GM23338 (cell line): ENCODE data around the gene ENTPD6. TPM values are rescaled to one million over a fixed set of nuclear protein-coding genes. Genes with fewer than 3 reads are reported as not detected.

Experiments
- ATAC-seq: fragments of 200-7000 bp; cut with Tn5 transposase; 3 replicates; pipeline ENCODE4 v1.9.1; 2020
- DNase-seq: peaks from one replicate; pipeline ENCODE4 v3.0.0-alpha.2; 2015; ENCODE audit warnings: low spot score
- H2AFZ ChIP-seq: fragments of 200-600 bp; sonication (generic); 2 replicates; pipeline ENCODE4 v1.8.0; 2016; ENCODE audit warnings: antibody characterized with exemption, mild to moderate bottlenecking, moderate library complexity
- H3F3A ChIP-seq: fragments of 200-600 bp; sonication (generic); replicated peaks from 2 replicates; pipeline ENCODE4 v1.8.0; 2017; ENCODE audit warnings: antibody characterized with exemption, mixed run types, low read depth
- H3K27ac ChIP-seq: fragments of 200-600 bp; sonication (generic); 2 replicates; pipeline ENCODE4 v1.6.1; 2016; ENCODE audit warnings: low read depth
- H3K27me3 ChIP-seq: fragments of 200-600 bp; sonication (generic); 2 replicates; pipeline ENCODE4 v1.8.0; 2016; ENCODE audit warnings: mild to moderate bottlenecking, mixed run types, moderate library complexity; ENCODE audit not compliant: insufficient read depth
- H3K36me3 ChIP-seq: fragments of 200-600 bp; sonication (generic); 2 replicates; pipeline ENCODE4 v1.8.0; 2016; ENCODE audit warnings: mild to moderate bottlenecking; ENCODE audit not compliant: insufficient read depth
- H3K4me1 ChIP-seq: fragments of 200-600 bp; sonication (generic); 2 replicates; pipeline ENCODE4 v1.8.0; 2016; ENCODE audit warnings: mild to moderate bottlenecking, moderate library complexity; ENCODE audit not compliant: insufficient read depth
- H3K4me2 ChIP-seq: fragments of 200-600 bp; sonication (generic); 2 replicates; pipeline ENCODE4 v1.7.1; 2017; ENCODE audit warnings: mixed run types
- H3K4me3 ChIP-seq: fragments of 200-600 bp; sonication (generic); 2 replicates; pipeline ENCODE4 v1.6.1; 2016; ENCODE audit warnings: mixed run types
- H3K79me2 ChIP-seq: fragments of 200-600 bp; sonication (generic); replicated peaks from 2 replicates; pipeline ENCODE4 v1.8.0; 2017; ENCODE audit warnings: mild to moderate bottlenecking; ENCODE audit not compliant: insufficient read depth
- H3K9me2 ChIP-seq: fragments of 200-600 bp; sonication (generic); 2 replicates; pipeline ENCODE4 v1.8.0; 2017; ENCODE audit not compliant: insufficient read depth
- H4K20me1 ChIP-seq: fragments of 200-600 bp; sonication (generic); replicated peaks from 2 replicates; pipeline ENCODE4 v1.8.0; 2017; ENCODE audit warnings: mild to moderate bottlenecking; ENCODE audit not compliant: insufficient read depth
- H3K27ac Mint-ChIP-seq: 2 replicates; pipeline ENCODE4 v1.8.0; 2020; ENCODE audit warnings: inconsistent platforms, mild to moderate bottlenecking, moderate library complexity, mixed read lengths
- H3K27me3 Mint-ChIP-seq: 3 replicates; pipeline ENCODE4 v1.8.0; 2022; ENCODE audit warnings: low read depth, mild to moderate bottlenecking, moderate library complexity, mixed read lengths, inconsistent platforms; ENCODE audit not compliant: insufficient read depth, poor library complexity
- H3K36me3 Mint-ChIP-seq: 3 replicates; pipeline ENCODE4 v1.8.0; 2021; ENCODE audit warnings: low read depth, mild to moderate bottlenecking, inconsistent platforms, moderate library complexity, mixed read lengths
- H3K4me1 Mint-ChIP-seq: 3 replicates; pipeline ENCODE4 v1.8.0; 2020; ENCODE audit warnings: mild to moderate bottlenecking, inconsistent platforms, mixed read lengths
- H3K4me3 Mint-ChIP-seq: 3 replicates; pipeline ENCODE4 v1.8.0; 2021; ENCODE audit warnings: moderate library complexity, mild to moderate bottlenecking, inconsistent platforms, mixed read lengths
- H3K9me3 Mint-ChIP-seq: 3 replicates; pipeline ENCODE4 v1.8.0; 2020; ENCODE audit warnings: moderate library complexity, mild to moderate bottlenecking, inconsistent platforms, mixed read lengths
- CREB1 ChIP-seq: fragments of 250-450 bp; sonication (Bioruptor Pico); IDR thresholded peaks from 2 replicates; pipeline ENCODE4 v1.5.0; 2020; ENCODE audit warnings: low read depth, mild to moderate bottlenecking, moderate library complexity
- EZH2 ChIP-seq: fragments of 200-600 bp; sonication (generic); IDR thresholded peaks from one replicate; pipeline ENCODE4 v1.8.0; 2017; ENCODE audit warnings: antibody characterized with exemption, mild to moderate bottlenecking, low read depth; ENCODE audit not compliant: unreplicated experiment
- EZH2phosphoT487 ChIP-seq: fragments of 200-600 bp; sonication (generic); IDR thresholded peaks from one replicate; pipeline ENCODE4 v1.8.1; 2018; ENCODE audit warnings: antibody characterized with exemption; ENCODE audit not compliant: unreplicated experiment
- JUNB ChIP-seq: IDR thresholded peaks from one replicate; pipeline ENCODE4 v1.6.1; 2016; ENCODE audit warnings: antibody characterized with exemption; ENCODE audit not compliant: unreplicated experiment
- NANOG ChIP-seq: IDR thresholded peaks from 2 replicates; pipeline ENCODE4 v1.6.1; 2016; ENCODE audit warnings: antibody characterized with exemption, borderline replicate concordance
- POLR2AphosphoS5 ChIP-seq: IDR thresholded peaks from 2 replicates; pipeline ENCODE4 v1.6.1; 2016; ENCODE audit warnings: antibody characterized with exemption, low read depth
- REST ChIP-seq: IDR thresholded peaks from one replicate; pipeline ENCODE4 v1.6.1; 2018; ENCODE audit warnings: antibody characterized with exemption; ENCODE audit not compliant: unreplicated experiment
- STAT1 ChIP-seq: IDR thresholded peaks from one replicate; pipeline ENCODE4 v1.6.1; 2016; ENCODE audit warnings: antibody characterized with exemption; ENCODE audit not compliant: unreplicated experiment
- ZNF114 ChIP-seq: fragments of 250-450 bp; sonication (Bioruptor Pico); IDR thresholded peaks from 2 replicates; pipeline ENCODE4 v1.5.0; 2020; ENCODE audit warnings: mild to moderate bottlenecking, moderate library complexity
- ZNF331 ChIP-seq: fragments of 250-450 bp; sonication (Bioruptor Pico); IDR thresholded peaks from 2 replicates; pipeline ENCODE4 v1.5.0; 2020; ENCODE audit warnings: low read depth, mild to moderate bottlenecking, moderate library complexity
- polyA plus RNA-seq: library from polyadenylated mRNA; unstranded; fragments of >200 nt; fragmentation: Nextera tagmentation; extraction: Ambion mirVana; gene quantifications from 2 replicates; pipeline ENCODE4 v1.2.1, GENCODE V29; 2016
- total RNA-seq: library from RNA; depleted of rRNA; stranded (reverse); fragments of >200 nt; shearing (Covaris generic); gene quantifications from 2 replicates; pipeline ENCODE4 v1.2.3, GENCODE V29; 2014
- TF ChIP-seq, protein P1 (sequence below): fragments of 250-450 bp; sonication (Bioruptor Pico); IDR thresholded peaks from 2 replicates; pipeline ENCODE4 v1.5.0; 2020; ENCODE audit warnings: mild to moderate bottlenecking, moderate library complexity
- TF ChIP-seq, protein P2 (sequence below): IDR thresholded peaks from 2 replicates; pipeline ENCODE4 v1.6.1; 2016; ENCODE audit warnings: antibody characterized with exemption
- TF ChIP-seq, protein P3 (sequence below), 2 experiments: fragments of 200-600 bp in 1 of 2; sonication (generic) in 1 of 2; conservative IDR thresholded peaks; 2 replicates each; pipeline versions ENCODE4 v1.5.1 to v1.6.1; 2016 to 2017; ENCODE audit warnings: antibody characterized with exemption in 2 of 2, low read depth in 2 of 2, mild to moderate bottlenecking in 2 of 2, moderate library complexity in 1 of 2

ENTPD6 gene
- total and polyA plus RNA-seq, 2 experiments from 2014 or later: 19.3 to 45.9 TPM

GRCh38 chr20:25214426-25214790 lies 18.9 kb downstream of the ENTPD6 start:
- Mint-ChIP-seq H3K36me3 (peaks cover 10% of the 10 kb centered on the region), H3K27me3 (peaks cover 4% of the 10 kb centered on the region), H3K4me3 (no peak overlapping the region), H3K4me1 (0 out of 3 replicates have a peak, but pooled peaks cover 2% of the 10 kb centered on the region), H3K27ac (no peak overlapping the region), H3K9me3 (no peaks in the 10 kb centered on the region)
- Histone ChIP-seq H3K79me2 (no peaks in the 10 kb centered on the region), H4K20me1 (peaks cover 5% of the 10 kb centered on the region; the same call in 1 of the 2 replicates), H3F3A (no peaks in the 10 kb centered on the region), H3K4me1 (no peaks in the 10 kb centered on the region), H3K9me2 (no peaks in the 10 kb centered on the region), H3K4me2 (no peak overlapping the region), H3K36me3 (no peaks in the 10 kb centered on the region), H3K27me3 (no peaks in the 10 kb centered on the region), H3K27ac (no peak overlapping the region), H2AFZ (no peak overlapping the region), H3K4me3 (no peak overlapping the region)
- ATAC-seq (no peak), DNase-seq (no peak)
- TF ChIP-seq, protein P1, sequence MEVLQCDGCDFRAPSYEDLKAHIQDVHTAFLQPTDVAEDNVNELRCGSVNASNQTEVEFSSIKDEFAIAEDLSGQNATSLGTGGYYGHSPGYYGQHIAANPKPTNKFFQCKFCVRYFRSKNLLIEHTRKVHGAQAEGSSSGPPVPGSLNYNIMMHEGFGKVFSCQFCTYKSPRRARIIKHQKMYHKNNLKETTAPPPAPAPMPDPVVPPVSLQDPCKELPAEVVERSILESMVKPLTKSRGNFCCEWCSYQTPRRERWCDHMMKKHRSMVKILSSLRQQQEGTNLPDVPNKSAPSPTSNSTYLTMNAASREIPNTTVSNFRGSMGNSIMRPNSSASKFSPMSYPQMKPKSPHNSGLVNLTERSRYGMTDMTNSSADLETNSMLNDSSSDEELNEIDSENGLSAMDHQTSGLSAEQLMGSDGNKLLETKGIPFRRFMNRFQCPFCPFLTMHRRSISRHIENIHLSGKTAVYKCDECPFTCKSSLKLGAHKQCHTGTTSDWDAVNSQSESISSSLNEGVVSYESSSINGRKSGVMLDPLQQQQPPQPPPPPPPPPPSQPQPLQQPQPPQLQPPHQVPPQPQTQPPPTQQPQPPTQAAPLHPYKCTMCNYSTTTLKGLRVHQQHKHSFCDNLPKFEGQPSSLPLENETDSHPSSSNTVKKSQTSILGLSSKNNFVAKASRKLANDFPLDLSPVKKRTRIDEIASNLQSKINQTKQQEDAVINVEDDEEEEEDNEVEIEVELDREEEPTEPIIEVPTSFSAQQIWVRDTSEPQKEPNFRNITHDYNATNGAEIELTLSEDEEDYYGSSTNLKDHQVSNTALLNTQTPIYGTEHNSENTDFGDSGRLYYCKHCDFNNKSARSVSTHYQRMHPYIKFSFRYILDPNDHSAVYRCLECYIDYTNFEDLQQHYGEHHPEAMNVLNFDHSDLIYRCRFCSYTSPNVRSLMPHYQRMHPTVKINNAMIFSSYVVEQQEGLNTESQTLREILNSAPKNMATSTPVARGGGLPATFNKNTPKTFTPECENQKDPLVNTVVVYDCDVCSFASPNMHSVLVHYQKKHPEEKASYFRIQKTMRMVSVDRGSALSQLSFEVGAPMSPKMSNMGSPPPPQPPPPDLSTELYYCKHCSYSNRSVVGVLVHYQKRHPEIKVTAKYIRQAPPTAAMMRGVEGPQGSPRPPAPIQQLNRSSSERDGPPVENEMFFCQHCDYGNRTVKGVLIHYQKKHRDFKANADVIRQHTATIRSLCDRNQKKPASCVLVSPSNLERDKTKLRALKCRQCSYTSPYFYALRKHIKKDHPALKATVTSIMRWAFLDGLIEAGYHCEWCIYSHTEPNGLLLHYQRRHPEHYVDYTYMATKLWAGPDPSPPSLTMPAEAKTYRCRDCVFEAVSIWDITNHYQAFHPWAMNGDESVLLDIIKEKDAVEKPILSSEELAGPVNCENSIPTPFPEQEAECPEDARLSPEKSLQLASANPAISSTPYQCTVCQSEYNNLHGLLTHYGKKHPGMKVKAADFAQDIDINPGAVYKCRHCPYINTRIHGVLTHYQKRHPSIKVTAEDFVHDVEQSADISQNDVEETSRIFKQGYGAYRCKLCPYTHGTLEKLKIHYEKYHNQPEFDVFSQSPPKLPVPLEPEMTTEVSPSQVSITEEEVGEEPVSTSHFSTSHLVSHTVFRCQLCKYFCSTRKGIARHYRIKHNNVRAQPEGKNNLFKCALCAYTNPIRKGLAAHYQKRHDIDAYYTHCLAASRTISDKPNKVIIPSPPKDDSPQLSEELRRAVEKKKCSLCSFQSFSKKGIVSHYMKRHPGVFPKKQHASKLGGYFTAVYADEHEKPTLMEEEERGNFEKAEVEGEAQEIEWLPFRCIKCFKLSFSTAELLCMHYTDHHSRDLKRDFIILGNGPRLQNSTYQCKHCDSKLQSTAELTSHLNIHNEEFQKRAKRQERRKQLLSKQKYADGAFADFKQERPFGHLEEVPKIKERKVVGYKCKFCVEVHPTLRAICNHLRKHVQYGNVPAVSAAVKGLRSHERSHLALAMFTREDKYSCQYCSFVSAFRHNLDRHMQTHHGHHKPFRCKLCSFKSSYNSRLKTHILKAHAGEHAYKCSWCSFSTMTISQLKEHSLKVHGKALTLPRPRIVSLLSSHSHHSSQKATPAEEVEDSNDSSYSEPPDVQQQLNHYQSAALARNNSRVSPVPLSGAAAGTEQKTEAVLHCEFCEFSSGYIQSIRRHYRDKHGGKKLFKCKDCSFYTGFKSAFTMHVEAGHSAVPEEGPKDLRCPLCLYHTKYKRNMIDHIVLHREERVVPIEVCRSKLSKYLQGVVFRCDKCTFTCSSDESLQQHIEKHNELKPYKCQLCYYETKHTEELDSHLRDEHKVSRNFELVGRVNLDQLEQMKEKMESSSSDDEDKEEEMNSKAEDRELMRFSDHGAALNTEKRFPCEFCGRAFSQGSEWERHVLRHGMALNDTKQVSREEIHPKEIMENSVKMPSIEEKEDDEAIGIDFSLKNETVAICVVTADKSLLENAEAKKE (CRISPR knock-in tag): no peak
- TF ChIP-seq ZNF114 (no peak), NANOG (no peak), JUNB (no peak), STAT1 (no peak), POLR2AphosphoS5 (no peak), CREB1 (no peak), EZH2phosphoT487 (no peak), EZH2 (no peak), REST (no peak), ZNF331 (no peak)
- TF ChIP-seq, protein P2, sequence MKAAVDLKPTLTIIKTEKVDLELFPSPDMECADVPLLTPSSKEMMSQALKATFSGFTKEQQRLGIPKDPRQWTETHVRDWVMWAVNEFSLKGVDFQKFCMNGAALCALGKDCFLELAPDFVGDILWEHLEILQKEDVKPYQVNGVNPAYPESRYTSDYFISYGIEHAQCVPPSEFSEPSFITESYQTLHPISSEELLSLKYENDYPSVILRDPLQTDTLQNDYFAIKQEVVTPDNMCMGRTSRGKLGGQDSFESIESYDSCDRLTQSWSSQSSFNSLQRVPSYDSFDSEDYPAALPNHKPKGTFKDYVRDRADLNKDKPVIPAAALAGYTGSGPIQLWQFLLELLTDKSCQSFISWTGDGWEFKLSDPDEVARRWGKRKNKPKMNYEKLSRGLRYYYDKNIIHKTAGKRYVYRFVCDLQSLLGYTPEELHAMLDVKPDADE: no peak
- TF ChIP-seq, protein P3, sequence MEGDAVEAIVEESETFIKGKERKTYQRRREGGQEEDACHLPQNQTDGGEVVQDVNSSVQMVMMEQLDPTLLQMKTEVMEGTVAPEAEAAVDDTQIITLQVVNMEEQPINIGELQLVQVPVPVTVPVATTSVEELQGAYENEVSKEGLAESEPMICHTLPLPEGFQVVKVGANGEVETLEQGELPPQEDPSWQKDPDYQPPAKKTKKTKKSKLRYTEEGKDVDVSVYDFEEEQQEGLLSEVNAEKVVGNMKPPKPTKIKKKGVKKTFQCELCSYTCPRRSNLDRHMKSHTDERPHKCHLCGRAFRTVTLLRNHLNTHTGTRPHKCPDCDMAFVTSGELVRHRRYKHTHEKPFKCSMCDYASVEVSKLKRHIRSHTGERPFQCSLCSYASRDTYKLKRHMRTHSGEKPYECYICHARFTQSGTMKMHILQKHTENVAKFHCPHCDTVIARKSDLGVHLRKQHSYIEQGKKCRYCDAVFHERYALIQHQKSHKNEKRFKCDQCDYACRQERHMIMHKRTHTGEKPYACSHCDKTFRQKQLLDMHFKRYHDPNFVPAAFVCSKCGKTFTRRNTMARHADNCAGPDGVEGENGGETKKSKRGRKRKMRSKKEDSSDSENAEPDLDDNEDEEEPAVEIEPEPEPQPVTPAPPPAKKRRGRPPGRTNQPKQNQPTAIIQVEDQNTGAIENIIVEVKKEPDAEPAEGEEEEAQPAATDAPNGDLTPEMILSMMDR (conservative IDR thresholded peaks at IDR 0.05; ENCODE audit: low read depth in 2 of 2): no peak
